Hypothalamus (tissue), 51 donors: ENCODE measurements around the gene MARCO.
A peak's percentile ranks its signal among the peaks of the same experiment; 100 is the strongest.
"Not testable (repeated sequence)": the region's sequence is repeated elsewhere in the genome, so short reads cannot be mapped to it uniquely, and the experiment has no call there.

ENCODE experiments used
- DNase-seq, 51 donors: peaks; one replicate each; lab custom pipeline; 2025; lab: John Stamatoyannopoulos, UW

Gene MARCO

GRCh38 chr2:119025762-119026351 is 83.9 kb downstream of the MARCO start:
- no peak for DNase-seq

- no peak for DNase-seq
Measured at GRCh38 chr2:119026890-119027289, 84.9 kb downstream of the MARCO start.

- DNase-seq: peak in 1 of 51 donors; percentile 6
Measured at GRCh38 chr2:119028327-119029174, 86.6 kb downstream of the MARCO start.

GRCh38 chr2:119029297-119029696 is 87.3 kb downstream of the MARCO start:
- DNase-seq: no peak

- DNase-seq: not testable (repeated sequence)
Measured at GRCh38 chr2:119037922-119038321, 95.9 kb downstream of the MARCO start.

GRCh38 chr2:119040730-119041129 is 98.7 kb downstream of the MARCO start:
- no peak for DNase-seq
